ENCODE results near the gene CTF1.
"Not testable (repeated sequence)": the region's sequence is repeated elsewhere in the genome, so short reads cannot be mapped to it uniquely, and the experiment has no call there.

Gene CTF1

GRCh38 chr16:30930160-30930571 lies 33.8 kb downstream of the CTF1 start:
- DNase-seq (ENCODE audit: low spot score), result no peak

GRCh38 chr16:30931068-30931650 lies 34.7 kb downstream of the CTF1 start:
- DNase-seq (ENCODE audit: low spot score), result no peak

DNA sequence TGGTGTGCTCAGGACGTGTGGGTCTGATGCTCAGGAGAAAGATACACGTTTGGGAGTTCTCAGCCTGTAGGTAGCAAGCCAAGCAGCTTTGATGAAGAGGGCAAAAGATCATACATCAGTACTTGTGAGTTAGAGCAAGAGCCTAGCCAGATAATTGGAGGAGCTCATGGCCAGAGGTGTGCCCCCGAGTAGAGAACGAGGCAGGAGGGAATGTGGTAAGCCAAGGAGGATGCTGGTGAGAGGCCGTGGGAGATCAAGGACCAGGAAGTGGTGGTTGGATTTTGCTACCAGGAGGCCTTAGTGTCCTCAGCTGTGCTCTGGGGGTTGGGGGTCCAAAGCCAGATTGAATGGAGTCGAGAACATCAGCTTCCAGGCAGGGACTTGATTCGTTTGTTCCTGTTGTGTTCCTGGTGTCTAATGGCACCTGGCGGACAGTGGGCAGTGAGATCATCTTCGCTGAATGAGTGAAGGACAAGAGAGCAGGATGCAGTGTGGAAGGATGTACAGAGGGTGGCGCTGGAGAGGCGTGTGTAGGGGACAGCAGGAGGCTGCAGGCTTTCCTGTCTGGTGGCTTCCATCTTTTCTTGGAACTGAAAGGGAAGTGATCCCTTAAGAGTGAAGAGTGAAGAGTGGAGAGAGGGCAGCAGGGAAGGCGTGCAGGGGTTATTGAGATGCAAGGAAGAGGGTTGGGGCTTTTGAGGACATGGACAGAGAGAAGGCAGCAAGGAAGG lies 38.6 kb downstream of the CTF1 start:
- DNase-seq (ENCODE audit: low spot score), result peak; percentile 59

DNA sequence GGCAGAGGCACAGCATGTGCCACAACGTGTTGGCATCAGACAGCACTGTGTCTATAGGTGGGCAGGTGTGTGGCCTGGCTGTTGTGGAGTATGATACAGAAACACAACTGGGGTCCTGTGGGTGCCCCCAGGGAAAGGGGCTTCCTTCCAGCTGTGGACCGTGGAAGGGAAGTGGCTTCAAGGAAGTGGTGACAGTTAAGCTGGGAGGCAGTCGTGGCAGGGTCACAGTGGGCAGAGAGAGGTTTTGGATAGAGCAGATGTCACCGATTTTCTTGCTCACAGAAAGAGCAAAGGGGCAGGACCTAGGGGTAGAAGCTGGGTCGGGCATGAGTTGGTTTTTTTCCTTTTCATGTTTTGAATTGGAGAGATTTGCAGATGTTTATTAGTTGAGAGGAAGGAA lies 41.3 kb downstream of the CTF1 start:
- no peak for DNase-seq (ENCODE audit: low spot score)

GRCh38 chr16:30939571-30939970 lies 43.2 kb downstream of the CTF1 start:
- DNase-seq (ENCODE audit: low spot score), result not testable (repeated sequence)

DNA sequence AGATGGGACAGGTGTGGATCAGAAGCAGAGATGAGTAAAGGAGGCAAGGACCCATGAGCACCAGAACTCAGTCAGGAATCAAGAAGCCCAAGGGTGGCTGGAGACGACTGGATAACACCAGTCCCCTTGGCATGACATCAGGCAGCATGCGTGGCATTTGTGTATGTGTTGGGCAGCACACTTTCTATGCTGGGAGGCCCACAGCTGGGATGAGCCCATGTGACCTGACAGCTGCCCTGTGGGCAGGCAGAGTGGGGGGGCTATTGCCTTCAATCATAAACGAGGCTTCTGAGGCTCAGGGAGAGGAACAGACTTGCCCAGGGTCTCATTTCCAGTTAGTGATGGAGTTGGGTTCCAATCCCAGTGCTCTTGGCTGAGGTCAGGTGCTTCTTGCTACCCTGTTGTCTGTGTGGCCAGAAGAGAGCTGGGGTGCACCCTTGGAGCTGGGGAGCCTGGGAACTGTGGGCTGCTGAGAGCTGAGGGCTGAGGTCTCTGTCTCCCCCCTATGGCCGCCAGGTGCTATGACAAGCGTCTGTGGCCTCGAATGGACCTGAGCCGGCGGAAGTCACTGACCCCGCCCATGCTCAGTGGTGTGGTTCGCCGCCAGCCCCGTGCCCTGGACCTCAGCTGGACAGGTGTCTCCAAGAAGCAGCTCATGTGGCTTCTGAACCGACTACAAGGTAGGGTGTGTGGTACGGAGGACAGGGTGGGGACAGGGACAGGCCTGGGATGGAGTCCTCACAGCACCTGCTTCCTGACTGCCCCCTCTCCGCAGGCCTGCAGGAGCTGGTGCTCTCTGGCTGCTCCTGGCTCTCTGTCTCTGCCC lies 45.4 kb downstream of the CTF1 start:
- peak; percentile 88 for DNase-seq (ENCODE audit: low spot score)

DNA sequence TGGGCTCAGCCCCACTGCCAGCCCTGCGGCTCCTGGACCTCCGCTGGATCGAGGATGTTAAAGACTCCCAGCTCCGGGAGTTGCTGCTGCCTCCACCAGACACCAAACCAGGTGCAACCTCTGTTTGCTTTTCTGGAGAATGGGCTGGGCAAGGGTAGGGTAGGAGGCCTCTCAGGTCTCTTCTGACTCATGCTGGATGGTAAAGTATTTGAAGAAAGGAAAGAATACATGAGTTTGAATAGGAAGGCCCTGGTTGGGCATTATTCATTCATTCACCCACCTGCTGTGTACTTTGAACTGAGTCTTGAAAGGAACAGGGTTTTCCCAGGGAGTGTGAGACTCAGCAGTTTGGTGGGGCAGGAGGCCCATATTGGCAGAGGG lies 46.0 kb downstream of the CTF1 start:
- no peak for DNase-seq (ENCODE audit: low spot score)

GRCh38 chr16:30944352-30944751 lies 47.9 kb downstream of the CTF1 start:
- no peak for DNase-seq (ENCODE audit: low spot score)

- DNase-seq (ENCODE audit: low spot score), result no peak
These were observed 50.5 kb downstream of the CTF1 start for GRCh38 chr16:30946671-30947540.

GRCh38 chr16:30947541-30947858 lies 51.1 kb downstream of the CTF1 start:
- no peak for DNase-seq (ENCODE audit: low spot score)

- DNase-seq (ENCODE audit: low spot score), result peak; percentile 40
These were observed 51.6 kb downstream of the CTF1 start for GRCh38 chr16:30947859-30948666.

- DNase-seq (ENCODE audit: low spot score), result peak; percentile 52
These were observed 52.5 kb downstream of the CTF1 start, which contains the start of gene ORAI3 for GRCh38 chr16:30948667-30949649. Gene ORAI3 (plus strand): TSS chr16:30949068. CDS start chr16:30949290, 222 bp downstream.

DNA sequence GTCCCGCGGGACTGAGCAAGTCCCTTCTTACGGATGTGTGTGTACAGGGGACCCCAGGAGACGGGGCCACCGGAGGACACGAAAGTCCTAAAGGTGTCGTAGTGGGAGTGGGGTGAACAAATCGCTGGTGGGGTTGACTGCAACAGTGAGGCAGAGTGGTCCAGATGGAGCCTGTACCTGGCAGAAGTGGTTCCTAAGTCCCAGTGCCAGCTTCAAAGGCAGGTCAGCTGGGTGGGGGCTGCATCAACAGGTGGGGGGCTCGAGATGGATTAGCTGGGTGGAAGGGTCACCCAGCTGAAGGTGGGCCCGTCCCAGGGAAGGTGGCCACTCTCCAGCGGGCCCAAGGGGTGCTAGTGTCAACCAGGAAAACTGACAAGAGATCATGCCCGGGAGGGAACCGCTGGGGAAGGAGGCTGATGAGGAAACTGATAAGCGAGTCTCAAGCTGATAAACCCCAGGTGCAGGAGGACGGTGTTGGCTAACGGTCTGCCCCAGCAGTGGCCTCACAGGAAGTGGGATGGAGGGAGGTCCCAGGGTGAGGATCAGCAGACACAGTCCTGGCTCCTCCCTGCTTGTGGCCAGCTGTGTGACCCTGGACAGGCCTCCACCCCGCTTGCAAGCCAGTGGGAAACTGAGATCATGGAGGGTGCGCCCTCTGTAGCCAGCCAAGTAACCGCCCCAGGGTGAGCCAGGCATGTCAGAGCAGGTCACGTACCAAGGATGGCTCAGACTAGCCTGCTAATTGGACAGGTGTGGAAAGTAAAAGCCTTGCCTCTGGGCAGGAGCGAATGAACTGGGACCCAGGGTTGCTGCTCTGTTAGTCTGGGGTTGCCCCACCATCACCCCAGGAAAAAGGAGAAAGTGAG lies 53.5 kb downstream of the CTF1 start:
- DNase-seq (ENCODE audit: low spot score), result peak; percentile 90

GRCh38 chr16:30950516-30951065 lies 54.2 kb downstream of the CTF1 start:
- no peak for DNase-seq (ENCODE audit: low spot score)

- DNase-seq (ENCODE audit: low spot score), result no peak
These were observed 54.8 kb downstream of the CTF1 start for GRCh38 chr16:30951193-30951592.

DNA sequence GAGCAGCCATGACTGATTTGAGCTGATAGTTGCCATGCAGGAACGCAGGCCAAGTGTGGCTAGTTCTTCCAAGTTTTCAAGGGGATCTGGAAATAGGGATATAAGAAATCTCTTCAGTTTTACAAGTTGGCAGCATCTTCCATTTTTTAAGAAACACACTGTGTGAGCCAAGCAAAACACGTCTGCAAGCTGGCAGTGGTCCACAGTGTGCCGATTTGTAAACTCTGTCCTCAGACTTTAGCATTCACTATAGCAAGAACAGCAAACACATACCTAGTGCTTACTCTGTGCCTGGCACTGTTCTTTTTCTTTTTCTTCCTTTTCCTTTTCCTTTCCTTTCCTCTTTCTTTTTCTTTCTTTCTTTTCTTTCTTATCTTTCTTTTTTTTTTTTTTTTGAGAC lies 55.3 kb downstream of the CTF1 start:
- DNase-seq (ENCODE audit: low spot score), result no peak

DNA sequence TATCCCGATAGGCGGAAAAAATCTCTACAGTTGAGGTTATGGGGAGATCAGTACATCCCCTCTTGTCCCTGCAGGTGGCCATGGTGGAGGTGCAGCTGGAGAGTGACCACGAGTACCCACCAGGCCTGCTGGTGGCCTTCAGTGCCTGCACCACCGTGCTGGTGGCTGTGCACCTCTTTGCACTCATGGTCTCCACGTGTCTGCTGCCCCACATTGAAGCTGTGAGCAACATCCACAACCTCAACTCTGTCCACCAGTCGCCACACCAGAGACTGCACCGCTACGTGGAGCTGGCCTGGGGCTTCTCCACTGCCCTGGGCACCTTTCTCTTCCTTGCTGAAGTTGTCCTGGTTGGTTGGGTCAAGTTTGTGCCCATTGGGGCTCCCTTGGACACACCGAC lies 56.7 kb downstream of the CTF1 start:
- DNase-seq (ENCODE audit: low spot score), result no peak

Data from hematopoietic multipotent progenitor cell treated with erythropoietin and hydrocortisone succinate and interleukin-3 and kit ligand, for 17 days (in vitro differentiated cells).